ENCODE results near the gene CLASP1. TPM values are rescaled to one million over a fixed set of nuclear protein-coding genes. Genes with fewer than 3 reads are reported as not detected.
"Not testable (repeated sequence)": the region's sequence is repeated elsewhere in the genome, so short reads cannot be mapped to it uniquely, and the experiment has no call there.

The CLASP1 gene
- total RNA-seq, 4 donors from 2014 or later, result 43.0 to 53.9 (median 51.3) TPM

GRCh38 chr2:121345101-121345500 lies 304.2 kb downstream of the CLASP1 start:
- peaks cover 0 to 37% (median 10%) of the 10 kb centered on the region in 4 donors for H3K36me3 ChIP-seq
- DNase-seq, result no peak
- H3K4me3 ChIP-seq, result no peak overlapping the region
- H3K4me1 ChIP-seq, result peaks cover 0 to 9% (median 2%) of the 10 kb centered on the region in 4 donors
- no peak for TF ChIP-seq EP300 (IDR thresholded peaks at IDR 0.05; ENCODE audit: low read depth)
- no peaks in the 10 kb centered on the region for H3K27me3 ChIP-seq
- H3K27ac ChIP-seq, result no peak overlapping the region
- H3K9me3 ChIP-seq, result no peaks in the 10 kb centered on the region
- intact Hi-C loops (cut with DNase I; ENCODE audit: low total_unique reads) (no loop called here), in situ Hi-C loops (cut with MboI; ENCODE audit: low pct_ligation_motif_present in 1 of 4, low pct_unique_long_range_greater_than_20kb in 1 of 4, low sequenced_read_pairs in 3 of 4) (no loop called here)
- 93 to 96% methylated on average over 4 to 6 of the region's 6 CpGs for WGBS, 2 donors (ENCODE audit: low coverage in 1 of 2)

GRCh38 chr2:121343828-121344399 lies 305.3 kb downstream of the CLASP1 start:
- H3K9me3 ChIP-seq; in situ Hi-C loops (cut with MboI; ENCODE audit: low pct_ligation_motif_present in 1 of 4, low pct_unique_long_range_greater_than_20kb in 1 of 4, low sequenced_read_pairs in 3 of 4); H3K4me3 ChIP-seq; H3K4me1 ChIP-seq; H3K27me3 ChIP-seq: not testable (repeated sequence)
- intact Hi-C loops (cut with DNase I; ENCODE audit: low total_unique reads), result loop anchor here (5.0 kb wide), 2 partner anchors 217 to 1837 kb away; no protein-coding TSS in a partner anchor
- peak; percentile 39 for DNase-seq
- WGBS, 2 donors (ENCODE audit: low coverage in 1 of 2), result 50 to 69% methylated on average over 3 to 12 of the region's 12 CpGs
- peaks cover 0 to 38% (median 13%) of the 10 kb centered on the region in 4 donors for H3K36me3 ChIP-seq
- H3K27ac ChIP-seq, result peak overlapping the region in 1 of 4 donors; percentile 19

GRCh38 chr2:121343191-121343590 lies 306.1 kb downstream of the CLASP1 start:
- intact Hi-C loops (cut with DNase I; ENCODE audit: low total_unique reads), result loop anchor here (5.0 kb wide), 2 partner anchors 216 to 1836 kb away; no protein-coding TSS in a partner anchor
- H3K9me3 ChIP-seq, result no peaks in the 10 kb centered on the region
- in situ Hi-C loops (cut with MboI; ENCODE audit: low pct_ligation_motif_present in 1 of 4, low pct_unique_long_range_greater_than_20kb in 1 of 4, low sequenced_read_pairs in 3 of 4), result no loop called here
- TF ChIP-seq CTCF (IDR thresholded peaks at IDR 0.05), result no peak
- no peak for TF ChIP-seq EP300 (IDR thresholded peaks at IDR 0.05; ENCODE audit: low read depth)
- no peak for TF ChIP-seq POLR2AphosphoS5 (IDR thresholded peaks at IDR 0.05)
- TF ChIP-seq POLR2A (IDR thresholded peaks at IDR 0.05), result no peak
- H3K36me3 ChIP-seq, result peaks cover 0 to 36% (median 13%) of the 10 kb centered on the region in 4 donors
- peaks cover 0 to 9% (median 2%) of the 10 kb centered on the region in 4 donors for H3K4me1 ChIP-seq
- peak overlapping the region in 1 of 4 donors; percentile 19 for H3K27ac ChIP-seq
- no peak overlapping the region for H3K4me3 ChIP-seq
- no peaks in the 10 kb centered on the region for H3K27me3 ChIP-seq
- 56 to 60% methylated on average over 2 of the region's 2 CpGs for WGBS, 2 donors (ENCODE audit: low coverage in 1 of 2)
- no peak for DNase-seq

GRCh38 chr2:121342751-121343150 lies 306.5 kb downstream of the CLASP1 start:
- intact Hi-C loops (cut with DNase I; ENCODE audit: low total_unique reads), result loop anchor here (5.0 kb wide), 2 partner anchors 215 to 1835 kb away; no protein-coding TSS in a partner anchor
- H3K36me3 ChIP-seq, result peaks cover 0 to 33% (median 13%) of the 10 kb centered on the region in 4 donors
- no peak overlapping the region for H3K27ac ChIP-seq
- no peak for DNase-seq
- no peak overlapping the region for H3K4me3 ChIP-seq
- in situ Hi-C loops (cut with MboI; ENCODE audit: low pct_ligation_motif_present in 1 of 4, low pct_unique_long_range_greater_than_20kb in 1 of 4, low sequenced_read_pairs in 3 of 4), result no loop called here
- TF ChIP-seq POLR2A (IDR thresholded peaks at IDR 0.05) (no peak), CTCF (IDR thresholded peaks at IDR 0.05) (no peak), EP300 (IDR thresholded peaks at IDR 0.05; ENCODE audit: low read depth) (no peak), POLR2AphosphoS5 (IDR thresholded peaks at IDR 0.05) (no peak)
- no peaks in the 10 kb centered on the region for H3K27me3 ChIP-seq
- 93 to 100% methylated on average over 3 to 5 of the region's 5 CpGs for WGBS, 2 donors (ENCODE audit: low coverage in 1 of 2)
- H3K9me3 ChIP-seq, result no peaks in the 10 kb centered on the region
- H3K4me1 ChIP-seq, result peaks cover 0 to 9% (median 2%) of the 10 kb centered on the region in 4 donors

GRCh38 chr2:121340926-121341325 lies 308.3 kb downstream of the CLASP1 start:
- DNase-seq, result no peak
- H3K27ac ChIP-seq, result no peak overlapping the region
- TF ChIP-seq EP300 (IDR thresholded peaks at IDR 0.05; ENCODE audit: low read depth), result no peak
- TF ChIP-seq POLR2A (IDR thresholded peaks at IDR 0.05), result no peak
- no peak for TF ChIP-seq POLR2AphosphoS5 (IDR thresholded peaks at IDR 0.05)
- H3K4me3 ChIP-seq, result no peak overlapping the region
- 96 to 100% methylated on average over 1 to 4 of the region's 4 CpGs for WGBS, 2 donors (ENCODE audit: low coverage in 1 of 2)
- no peaks in the 10 kb centered on the region for H3K9me3 ChIP-seq
- H3K4me1 ChIP-seq, result peaks cover 0 to 9% (median 3%) of the 10 kb centered on the region in 4 donors
- intact Hi-C loops (cut with DNase I; ENCODE audit: low total_unique reads), result loop anchor here (5.0 kb wide), 2 partner anchors 214 to 1834 kb away; no protein-coding TSS in a partner anchor
- H3K36me3 ChIP-seq, result peaks cover 0 to 16% (median 6%) of the 10 kb centered on the region in 4 donors
- in situ Hi-C loops (cut with MboI; ENCODE audit: low pct_ligation_motif_present in 1 of 4, low pct_unique_long_range_greater_than_20kb in 1 of 4, low sequenced_read_pairs in 3 of 4), result no loop called here
- no peaks in the 10 kb centered on the region for H3K27me3 ChIP-seq
